SU-DHL-6 (cell line): ENCODE measurements around the gene RTN4R.

Experiments
- H2AFZ ChIP-seq: fragments of 200-600 bp; sonication (generic); 2 replicates; pipeline ENCODE4 v1.6.1; 2014; ENCODE audit warnings: low read depth, mild to moderate bottlenecking, moderate library complexity, mixed read lengths, antibody characterized with exemption, low read length; ENCODE audit not compliant: severe bottlenecking
- H3F3A ChIP-seq: fragments of 200-600 bp; shearing (Covaris generic); 2 replicates; pipeline ENCODE4 v1.6.0; 2016; ENCODE audit warnings: antibody characterized with exemption, mild to moderate bottlenecking; ENCODE audit not compliant: insufficient read depth
- H3K27ac ChIP-seq: fragments of 200-600 bp; sonication (generic); 2 replicates; pipeline ENCODE4 v1.5.1; 2016; ENCODE audit warnings: low read depth, mild to moderate bottlenecking, low read length, moderate library complexity, mixed read lengths
- H3K27me3 ChIP-seq: fragments of 200-600 bp; sonication (generic), shearing (Covaris generic); 2 replicates; pipeline ENCODE4 v1.6.0; 2014; ENCODE audit warnings: mild to moderate bottlenecking, low read length
- H3K36me3 ChIP-seq: fragments of 200-600 bp; sonication (generic); 2 replicates; pipeline ENCODE4 v1.6.1; 2014; ENCODE audit warnings: mild to moderate bottlenecking, low read length, mixed read lengths
- H3K4me2 ChIP-seq: fragments of 300-600, 200-600 bp; shearing (Covaris generic), sonication (generic); 2 replicates; pipeline ENCODE4 v1.6.0; 2014; ENCODE audit warnings: low read length, low read depth, mild to moderate bottlenecking; ENCODE audit not compliant: poor library complexity, severe bottlenecking
- H3K4me3 ChIP-seq: fragments of 200-600 bp; sonication (generic); 2 replicates; pipeline ENCODE4 v1.5.1; 2014; ENCODE audit warnings: antibody characterized with exemption, low read length, mild to moderate bottlenecking, mixed read lengths; ENCODE audit not compliant: insufficient read depth, poor library complexity, severe bottlenecking
- H3K79me2 ChIP-seq: fragments of 200-600 bp; sonication (generic); 2 replicates; pipeline ENCODE4 v1.6.1; 2014; ENCODE audit warnings: mild to moderate bottlenecking, low read length, moderate library complexity; ENCODE audit not compliant: insufficient read depth
- H3K9ac ChIP-seq: fragments of 200-600 bp; sonication (generic); 2 replicates; pipeline ENCODE4 v1.7.0; 2014; ENCODE audit warnings: mild to moderate bottlenecking, low read length
- H3K9me2 ChIP-seq: fragments of 200-600 bp; sonication (generic); replicated peaks from 2 replicates; pipeline ENCODE4 v1.6.1; 2014; ENCODE audit warnings: low read length; ENCODE audit not compliant: insufficient read depth
- H3K9me3 ChIP-seq: fragments of 200-600 bp; sonication (generic); 2 replicates; pipeline ENCODE4 v1.6.1; 2014; ENCODE audit warnings: low read length, mixed read lengths; ENCODE audit not compliant: insufficient read depth
- H4K20me1 ChIP-seq: fragments of 200-600 bp; sonication (generic); 2 replicates; pipeline ENCODE4 v1.6.1; 2014; ENCODE audit warnings: low read depth, mild to moderate bottlenecking, antibody characterized with exemption, low read length, moderate library complexity, mixed read lengths
- CTCF ChIP-seq: fragments of 200-600 bp; sonication (generic); IDR thresholded peaks from one replicate; pipeline ENCODE4 v1.5.1; 2017; ENCODE audit warnings: antibody characterized with exemption, mild to moderate bottlenecking, low read length, moderate library complexity; ENCODE audit not compliant: insufficient read depth, poor library complexity, severe bottlenecking
- EZH2phosphoT487 ChIP-seq: fragments of 200-600 bp; sonication (generic), shearing (Covaris generic); conservative IDR thresholded peaks from 2 replicates; pipeline ENCODE4 v1.6.1; 2018; ENCODE audit warnings: mild to moderate bottlenecking, antibody characterized with exemption, low read length, moderate library complexity, mixed read lengths

RTN4R gene

GRCh38 chr22:20217563-20217962 is 50.6 kb downstream of the RTN4R start:
- H3K27ac ChIP-seq, result no peak overlapping the region
- no peaks in the 10 kb centered on the region for H3F3A ChIP-seq
- H3K36me3 ChIP-seq, result no peaks in the 10 kb centered on the region
- no peak overlapping the region for H2AFZ ChIP-seq
- H4K20me1 ChIP-seq, result no peaks in the 10 kb centered on the region
- no peaks in the 10 kb centered on the region for H3K79me2 ChIP-seq
- no peaks in the 10 kb centered on the region for H3K9me2 ChIP-seq
- H3K4me2 ChIP-seq, result no peak overlapping the region
- H3K9me3 ChIP-seq, result no peaks in the 10 kb centered on the region
- no peak overlapping the region for H3K4me3 ChIP-seq
- no peak overlapping the region for H3K9ac ChIP-seq
- TF ChIP-seq CTCF (no peak), EZH2phosphoT487 (no peak)
- H3K27me3 ChIP-seq, result no peaks in the 10 kb centered on the region

- no peaks in the 10 kb centered on the region for H3K27me3 ChIP-seq
- H3K36me3 ChIP-seq, result no peaks in the 10 kb centered on the region
- no peaks in the 10 kb centered on the region for H3K9me2 ChIP-seq
- no peak overlapping the region for H2AFZ ChIP-seq
- no peaks in the 10 kb centered on the region for H3K9me3 ChIP-seq
- H3K9ac ChIP-seq, result no peak overlapping the region
- no peak overlapping the region for H3K4me2 ChIP-seq
- no peak overlapping the region for H3K27ac ChIP-seq
- TF ChIP-seq EZH2phosphoT487, result no peak
- TF ChIP-seq CTCF, result no peak
- no peak overlapping the region for H3K4me3 ChIP-seq
- no peaks in the 10 kb centered on the region for H3F3A ChIP-seq
- no peaks in the 10 kb centered on the region for H4K20me1 ChIP-seq
- no peaks in the 10 kb centered on the region for H3K79me2 ChIP-seq
Observed at GRCh38 chr22:20216863-20217499, 51.1 kb downstream of the RTN4R start.

- Histone ChIP-seq H2AFZ (no peak overlapping the region), H3K36me3 (no peaks in the 10 kb centered on the region), H3K4me2 (no peak overlapping the region), H3K4me3 (no peak overlapping the region), H3K9me3 (no peaks in the 10 kb centered on the region), H3K27ac (no peak overlapping the region), H4K20me1 (no peaks in the 10 kb centered on the region), H3K27me3 (no peaks in the 10 kb centered on the region), H3K9me2 (no peaks in the 10 kb centered on the region), H3F3A (no peaks in the 10 kb centered on the region), H3K9ac (no peak overlapping the region), H3K79me2 (no peaks in the 10 kb centered on the region)
- no peak for TF ChIP-seq EZH2phosphoT487
- no peak for TF ChIP-seq CTCF
Observed at GRCh38 chr22:20215742-20216141, 52.4 kb downstream of the RTN4R start.
